Measurements from ENCODE around the gene ZNF860.
"Not testable (repeated sequence)": the region's sequence is repeated elsewhere in the genome, so short reads cannot be mapped to it uniquely, and the experiment has no call there.

The ZNF860 gene

GRCh38 chr3:31978553-31978952 lies 3.0 kb upstream of the ZNF860 start:
- Histone ChIP-seq H3K27ac (ENCODE audit: low read length) (no peak overlapping the region), H3K9ac (ENCODE audit: low read depth, low read length) (no peak overlapping the region), H3K9me3 (ENCODE audit: insufficient read depth, low read depth, low read length) (no peaks in the 10 kb centered on the region), H3K36me3 (ENCODE audit: insufficient read depth, low read depth, low read length) (peaks cover 8% of the 10 kb centered on the region; the same call in 1 of the 2 replicates), H3K27me3 (ENCODE audit: insufficient read depth, low read length) (peaks cover 22% of the 10 kb centered on the region), H3K4me3 (ENCODE audit: low read length) (no peak overlapping the region), H3K4me1 (ENCODE audit: insufficient read depth, low read length) (peaks cover 6% of the 10 kb centered on the region)

GRCh38 chr3:31979001-31979697 lies 2.4 kb upstream of the ZNF860 start:
- Histone ChIP-seq H3K9me3 (ENCODE audit: insufficient read depth, low read depth, low read length) (no peaks in the 10 kb centered on the region), H3K9ac (ENCODE audit: low read depth, low read length) (no peak overlapping the region), H3K4me3 (ENCODE audit: low read length) (peak overlapping the region; percentile 3; the same call in 1 of the 2 replicates), H3K27me3 (ENCODE audit: insufficient read depth, low read length) (peaks cover 22% of the 10 kb centered on the region), H3K36me3 (ENCODE audit: insufficient read depth, low read depth, low read length) (peaks cover 8% of the 10 kb centered on the region; the same call in 1 of the 2 replicates), H3K27ac (ENCODE audit: low read length) (no peak overlapping the region), H3K4me1 (ENCODE audit: insufficient read depth, low read length) (peaks cover 6% of the 10 kb centered on the region)

GRCh38 chr3:31980530-31981205 lies 882 bp upstream of the ZNF860 start:
- no peaks in the 10 kb centered on the region for H3K9me3 ChIP-seq (ENCODE audit: insufficient read depth, low read depth, low read length)
- H3K4me3 ChIP-seq (ENCODE audit: low read length) = peak overlapping the region; percentile 90
- H3K36me3 ChIP-seq (ENCODE audit: insufficient read depth, low read depth, low read length) = peaks cover 8% of the 10 kb centered on the region; the same call in 1 of the 2 replicates
- peaks cover 6% of the 10 kb centered on the region; the same call in 1 of the 2 replicates for H3K4me1 ChIP-seq (ENCODE audit: insufficient read depth, low read length)
- peak overlapping the region; percentile 81; the same call in 1 of the 2 replicates for H3K9ac ChIP-seq (ENCODE audit: low read depth, low read length)
- H3K27me3 ChIP-seq (ENCODE audit: insufficient read depth, low read length) = peaks cover 22% of the 10 kb centered on the region
- H3K27ac ChIP-seq (ENCODE audit: low read length) = peak overlapping the region; percentile 44

GRCh38 chr3:31984321-31984720 lies 2.8 kb downstream of the ZNF860 start:
- H3K27ac ChIP-seq (ENCODE audit: low read length) = no peak overlapping the region
- peaks cover 22% of the 10 kb centered on the region for H3K27me3 ChIP-seq (ENCODE audit: insufficient read depth, low read length)
- no peak overlapping the region for H3K9ac ChIP-seq (ENCODE audit: low read depth, low read length)
- peaks cover 3% of the 10 kb centered on the region; the same call in 1 of the 2 replicates for H3K4me1 ChIP-seq (ENCODE audit: insufficient read depth, low read length)
- H3K4me3 ChIP-seq (ENCODE audit: low read length) = no peak overlapping the region
- peaks cover 13% of the 10 kb centered on the region; the same call in 1 of the 2 replicates for H3K36me3 ChIP-seq (ENCODE audit: insufficient read depth, low read depth, low read length)
- peaks cover 6% of the 10 kb centered on the region for H3K9me3 ChIP-seq (ENCODE audit: insufficient read depth, low read depth, low read length)

GRCh38 chr3:31985831-31986230 lies 4.3 kb downstream of the ZNF860 start:
- Histone ChIP-seq H3K9me3 (ENCODE audit: insufficient read depth, low read depth, low read length) (peaks cover 15% of the 10 kb centered on the region), H3K9ac (ENCODE audit: low read depth, low read length) (no peak overlapping the region)

GRCh38 chr3:31988271-31988670 lies 6.7 kb downstream of the ZNF860 start:
- Histone ChIP-seq H3K9me3 (ENCODE audit: insufficient read depth, low read depth, low read length) (peaks cover 19% of the 10 kb centered on the region), H3K4me3 (ENCODE audit: low read length) (no peak overlapping the region), H3K36me3 (ENCODE audit: insufficient read depth, low read depth, low read length) (peaks cover 14% of the 10 kb centered on the region), H3K9ac (ENCODE audit: low read depth, low read length) (no peak overlapping the region), H3K4me1 (ENCODE audit: insufficient read depth, low read length) (no peaks in the 10 kb centered on the region), H3K27ac (ENCODE audit: low read length) (no peak overlapping the region), H3K27me3 (ENCODE audit: insufficient read depth, low read length) (no peaks in the 10 kb centered on the region)

More at GRCh38 chr3:31985831-31986230, 4.3 kb downstream of the ZNF860 start:
- H3K4me3 ChIP-seq (ENCODE audit: low read length) = no peak overlapping the region
- peaks cover 14% of the 10 kb centered on the region; the same call in 1 of the 2 replicates for H3K36me3 ChIP-seq (ENCODE audit: insufficient read depth, low read depth, low read length)
- H3K27ac ChIP-seq (ENCODE audit: low read length) = no peak overlapping the region
- no peaks in the 10 kb centered on the region for H3K4me1 ChIP-seq (ENCODE audit: insufficient read depth, low read length)
- H3K27me3 ChIP-seq (ENCODE audit: insufficient read depth, low read length) = peaks cover 18% of the 10 kb centered on the region

- not testable (repeated sequence) for H3K4me1 ChIP-seq (ENCODE audit: insufficient read depth, low read length); H3K27me3 ChIP-seq (ENCODE audit: insufficient read depth, low read length); H3K9ac ChIP-seq (ENCODE audit: low read depth, low read length); H3K27ac ChIP-seq (ENCODE audit: low read length); H3K4me3 ChIP-seq (ENCODE audit: low read length)
- peaks cover 17% of the 10 kb centered on the region for H3K9me3 ChIP-seq (ENCODE audit: insufficient read depth, low read depth, low read length)
- peaks cover 13% of the 10 kb centered on the region for H3K36me3 ChIP-seq (ENCODE audit: insufficient read depth, low read depth, low read length)
Measured at GRCh38 chr3:31992995-31993394, 11.4 kb downstream of the ZNF860 start.

- H3K27ac ChIP-seq (ENCODE audit: low read length) = no peak overlapping the region
- H3K9me3 ChIP-seq (ENCODE audit: insufficient read depth, low read depth, low read length) = peaks cover 16% of the 10 kb centered on the region; the same call in 1 of the 2 replicates
- no peak overlapping the region for H3K4me3 ChIP-seq (ENCODE audit: low read length)
- H3K4me1 ChIP-seq (ENCODE audit: insufficient read depth, low read length) = no peaks in the 10 kb centered on the region
- no peak overlapping the region for H3K9ac ChIP-seq (ENCODE audit: low read depth, low read length)
- peaks cover 6% of the 10 kb centered on the region for H3K36me3 ChIP-seq (ENCODE audit: insufficient read depth, low read depth, low read length)
- H3K27me3 ChIP-seq (ENCODE audit: insufficient read depth, low read length) = no peaks in the 10 kb centered on the region
Measured at GRCh38 chr3:31993843-31994242, 12.3 kb downstream of the ZNF860 start.

- not testable (repeated sequence) for H3K4me1 ChIP-seq (ENCODE audit: insufficient read depth, low read length); H3K36me3 ChIP-seq (ENCODE audit: insufficient read depth, low read depth, low read length); H3K4me3 ChIP-seq (ENCODE audit: low read length); H3K27ac ChIP-seq (ENCODE audit: low read length); H3K9me3 ChIP-seq (ENCODE audit: insufficient read depth, low read depth, low read length); H3K27me3 ChIP-seq (ENCODE audit: insufficient read depth, low read length); H3K9ac ChIP-seq (ENCODE audit: low read depth, low read length)
Measured at GRCh38 chr3:31995026-31995425, 13.5 kb downstream of the ZNF860 start.

GRCh38 chr3:31996195-31996594 lies 14.6 kb downstream of the ZNF860 start:
- Histone ChIP-seq H3K36me3 (ENCODE audit: insufficient read depth, low read depth, low read length) (no peaks in the 10 kb centered on the region; the same call in 1 of the 2 replicates), H3K9me3 (ENCODE audit: insufficient read depth, low read depth, low read length) (no peaks in the 10 kb centered on the region; the same call in 1 of the 2 replicates), H3K9ac (ENCODE audit: low read depth, low read length) (no peak overlapping the region), H3K27ac (ENCODE audit: low read length) (no peak overlapping the region), H3K4me1 (ENCODE audit: insufficient read depth, low read length) (no peaks in the 10 kb centered on the region), H3K4me3 (ENCODE audit: low read length) (no peak overlapping the region), H3K27me3 (ENCODE audit: insufficient read depth, low read length) (no peaks in the 10 kb centered on the region)

GRCh38 chr3:31997500-31997899 lies 15.9 kb downstream of the ZNF860 start:
- Histone ChIP-seq H3K9ac (ENCODE audit: low read depth, low read length) (no peak overlapping the region), H3K36me3 (ENCODE audit: insufficient read depth, low read depth, low read length) (no peaks in the 10 kb centered on the region), H3K9me3 (ENCODE audit: insufficient read depth, low read depth, low read length) (no peaks in the 10 kb centered on the region; the same call in 1 of the 2 replicates), H3K27me3 (ENCODE audit: insufficient read depth, low read length) (no peaks in the 10 kb centered on the region), H3K27ac (ENCODE audit: low read length) (no peak overlapping the region), H3K4me1 (ENCODE audit: insufficient read depth, low read length) (peaks cover 4% of the 10 kb centered on the region; the same call in 1 of the 2 replicates), H3K4me3 (ENCODE audit: low read length) (no peak overlapping the region)

Measured in iPS-20b (cell line).